Measurements from ENCODE around the gene MAK.
"Not testable (repeated sequence)": the region's sequence is repeated elsewhere in the genome, so short reads cannot be mapped to it uniquely, and the experiment has no call there.

Gene MAK, protein sequence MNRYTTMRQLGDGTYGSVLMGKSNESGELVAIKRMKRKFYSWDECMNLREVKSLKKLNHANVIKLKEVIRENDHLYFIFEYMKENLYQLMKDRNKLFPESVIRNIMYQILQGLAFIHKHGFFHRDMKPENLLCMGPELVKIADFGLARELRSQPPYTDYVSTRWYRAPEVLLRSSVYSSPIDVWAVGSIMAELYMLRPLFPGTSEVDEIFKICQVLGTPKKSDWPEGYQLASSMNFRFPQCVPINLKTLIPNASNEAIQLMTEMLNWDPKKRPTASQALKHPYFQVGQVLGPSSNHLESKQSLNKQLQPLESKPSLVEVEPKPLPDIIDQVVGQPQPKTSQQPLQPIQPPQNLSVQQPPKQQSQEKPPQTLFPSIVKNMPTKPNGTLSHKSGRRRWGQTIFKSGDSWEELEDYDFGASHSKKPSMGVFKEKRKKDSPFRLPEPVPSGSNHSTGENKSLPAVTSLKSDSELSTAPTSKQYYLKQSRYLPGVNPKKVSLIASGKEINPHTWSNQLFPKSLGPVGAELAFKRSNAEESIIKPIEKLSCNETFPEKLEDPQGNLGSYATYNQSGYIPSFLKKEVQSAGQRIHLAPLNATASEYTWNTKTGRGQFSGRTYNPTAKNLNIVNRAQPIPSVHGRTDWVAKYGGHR

DNA sequence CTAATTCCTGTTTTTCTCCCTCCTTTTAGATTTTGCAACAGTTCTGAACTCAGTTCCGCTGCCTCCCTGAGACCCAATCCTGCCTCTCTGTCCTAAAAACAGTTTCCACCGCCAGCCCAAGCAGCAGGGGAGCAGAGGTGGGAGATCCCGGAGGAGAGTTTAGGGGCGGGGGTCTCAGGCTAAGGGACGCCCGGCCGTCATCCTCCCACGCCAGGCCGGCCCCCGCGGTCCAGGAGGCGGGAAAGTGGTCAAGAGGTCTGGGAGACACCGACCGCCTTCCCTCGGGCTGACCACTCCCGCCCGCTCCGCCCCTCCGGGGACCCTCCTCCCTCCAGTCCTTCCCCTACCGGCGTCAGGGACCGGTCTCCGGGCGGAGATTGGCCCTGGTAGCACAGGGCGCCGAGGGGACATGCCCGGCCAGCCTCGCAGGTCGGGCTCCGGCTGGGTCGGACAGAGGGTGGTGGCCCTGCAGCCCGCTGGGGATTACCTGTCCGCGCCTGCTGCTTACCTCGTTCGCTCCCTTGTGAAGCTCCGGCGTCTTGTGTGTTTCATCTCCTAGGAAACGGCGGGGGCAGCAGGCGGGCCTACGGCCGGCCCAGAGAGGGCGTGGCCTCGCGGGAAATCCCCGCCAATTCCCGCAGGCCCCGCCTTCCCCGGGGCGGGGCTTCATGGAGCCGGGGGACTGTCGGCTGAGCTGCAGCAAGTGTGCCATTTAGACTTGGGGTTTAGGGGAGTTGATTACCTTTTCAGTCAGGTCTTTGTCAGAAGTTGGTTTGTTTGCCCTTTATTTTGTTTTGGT, at the start of gene MAK:
MAK (minus strand) TSS at position 545 of the 799 bp plus-strand sequence. CDS start 7,891 bp downstream, outside the sequence.
- no peaks in the 10 kb centered on the region for H3K27me3 ChIP-seq (ENCODE audit: insufficient read depth, low read length)
- H3K36me3 ChIP-seq (ENCODE audit: insufficient read depth, low read length) = no peaks in the 10 kb centered on the region
- H3K4me1 ChIP-seq (ENCODE audit: insufficient read depth, low read length) = peaks cover 14% of the 10 kb centered on the region
- H3K4me3 ChIP-seq (ENCODE audit: low read length) = peak within 1 kb of the TSS; percentile 85
- peak within 1 kb of the TSS; percentile 99 for H2AFZ ChIP-seq (ENCODE audit: low read depth, low read length)
- H3K9me3 ChIP-seq (ENCODE audit: low read length) = no peaks in the 10 kb centered on the region

DNA sequence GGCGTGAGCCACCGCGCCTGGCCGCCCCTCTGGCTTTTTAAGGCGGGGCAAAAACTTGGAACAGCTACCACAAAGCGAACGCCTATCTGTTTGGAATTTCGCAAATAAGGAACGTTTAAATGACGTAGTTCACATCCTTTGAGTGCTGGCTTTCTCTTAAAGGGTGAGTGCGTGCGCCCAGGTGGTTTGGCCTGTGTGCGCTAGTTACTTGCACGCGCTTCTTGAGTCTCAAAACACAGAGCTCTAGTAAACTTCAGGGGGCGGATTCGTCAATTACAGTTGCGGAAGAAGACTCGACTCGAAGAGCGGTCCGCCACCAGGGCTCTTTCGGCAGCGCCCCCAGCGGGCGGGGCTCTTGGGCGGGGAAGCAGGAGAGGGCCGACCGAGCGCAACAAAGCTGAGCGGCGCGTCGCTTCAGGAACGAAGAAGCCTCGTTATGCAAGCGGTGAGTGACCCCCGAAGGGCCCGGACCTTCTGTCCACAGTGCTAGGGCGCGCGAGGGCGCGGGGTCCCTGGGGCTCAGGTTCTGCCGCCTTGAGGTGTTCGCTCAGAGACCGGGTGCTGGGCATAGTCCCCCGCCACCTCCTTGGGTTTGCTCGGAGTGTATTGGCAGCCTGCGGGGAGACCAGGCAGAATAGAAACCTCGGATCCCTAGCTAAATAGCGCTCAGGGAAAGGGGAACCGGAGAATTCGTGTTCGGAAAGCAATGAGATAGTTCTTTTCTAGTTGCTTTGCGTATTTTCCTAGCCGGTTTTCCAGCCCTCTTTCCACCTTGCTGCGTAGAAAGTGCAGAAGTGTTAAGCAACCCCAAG, 48.6 kb upstream of the MAK start, which contains the start of gene SYCP2L:
SYCP2L (plus strand) TSS at position 362 of the 812 bp plus-strand sequence; CDS start at position 437, 75 bp downstream.
- peaks cover 9% of the 10 kb centered on the region for H3K4me1 ChIP-seq (ENCODE audit: insufficient read depth, low read length)
- H3K9me3 ChIP-seq (ENCODE audit: low read length) = peaks cover 6% of the 10 kb centered on the region
- peaks cover 30% of the 10 kb centered on the region for H3K27me3 ChIP-seq (ENCODE audit: insufficient read depth, low read length)
- H3K36me3 ChIP-seq (ENCODE audit: insufficient read depth, low read length) = no peaks in the 10 kb centered on the region
- H2AFZ ChIP-seq (ENCODE audit: low read depth, low read length) = peak within 1 kb of the TSS; percentile 57
- peak within 1 kb of the TSS; percentile 63 for H3K4me3 ChIP-seq (ENCODE audit: low read length)

DNA sequence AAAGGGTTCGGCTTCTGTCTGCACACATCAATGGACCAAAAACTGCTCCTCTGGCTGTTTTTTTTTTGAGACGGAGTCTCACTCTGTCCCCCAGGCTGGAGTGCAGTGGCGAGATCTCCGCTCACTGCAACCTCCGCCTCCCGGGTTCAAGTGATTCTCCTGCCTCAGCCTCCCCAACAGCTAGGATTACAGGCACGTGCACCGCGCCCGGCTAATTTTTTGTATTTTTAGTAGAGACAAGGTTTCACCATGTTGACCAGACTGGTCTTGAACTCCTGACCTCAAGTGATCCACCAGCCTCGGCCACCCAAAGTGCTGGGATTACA, 48.0 kb upstream of the MAK start:
- Histone ChIP-seq H3K4me3 (ENCODE audit: low read length) (peak overlapping the region; percentile 63), H2AFZ (ENCODE audit: low read depth, low read length) (peak overlapping the region; percentile 57), H3K27me3 (ENCODE audit: insufficient read depth, low read length) (peaks cover 36% of the 10 kb centered on the region)
- not testable (repeated sequence) for H3K9me3 ChIP-seq (ENCODE audit: low read length); H3K4me1 ChIP-seq (ENCODE audit: insufficient read depth, low read length); H3K36me3 ChIP-seq (ENCODE audit: insufficient read depth, low read length)

DNA sequence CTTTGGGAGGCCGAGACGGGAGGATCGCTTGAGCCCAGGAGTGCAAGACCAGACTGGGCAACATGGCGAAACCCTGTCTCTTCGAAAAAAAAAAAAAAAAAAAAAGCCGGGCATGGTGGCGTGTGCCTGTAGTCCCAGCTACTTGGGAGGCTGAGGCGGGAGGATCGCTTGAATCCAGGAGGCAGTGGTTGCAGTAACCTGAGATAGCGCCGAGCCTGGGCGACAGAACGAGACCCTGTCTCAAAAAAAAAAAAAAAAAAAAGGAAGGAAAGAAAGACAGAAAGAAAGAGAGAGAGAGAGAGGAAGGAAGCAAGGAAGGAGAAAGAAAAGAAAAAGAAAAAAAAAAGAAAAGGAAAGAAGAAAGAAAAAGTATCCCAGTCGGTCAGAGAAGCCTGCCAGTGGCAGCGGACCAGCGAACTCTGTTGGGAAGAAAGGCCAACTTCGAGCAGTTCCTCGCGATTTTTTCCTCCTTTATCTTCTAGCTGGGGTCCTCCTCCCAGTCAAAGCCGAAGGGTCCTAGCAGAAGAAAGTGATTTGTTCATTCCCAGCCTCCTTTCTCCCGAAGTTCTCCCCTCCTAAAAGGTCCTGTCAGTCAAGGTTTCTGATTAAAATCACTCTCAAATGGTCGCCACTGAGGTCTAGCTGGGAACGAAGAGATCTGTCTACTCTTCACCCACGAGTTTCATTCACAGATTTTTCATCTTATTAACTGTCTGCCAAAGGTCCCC, 46.1 kb upstream of the MAK start:
- peaks cover 54% of the 10 kb centered on the region for H3K27me3 ChIP-seq (ENCODE audit: insufficient read depth, low read length)
- H3K4me1 ChIP-seq (ENCODE audit: insufficient read depth, low read length) = peaks cover 9% of the 10 kb centered on the region
- H3K36me3 ChIP-seq (ENCODE audit: insufficient read depth, low read length) = no peaks in the 10 kb centered on the region
- no peak overlapping the region for H3K4me3 ChIP-seq (ENCODE audit: low read length)
- H2AFZ ChIP-seq (ENCODE audit: low read depth, low read length) = no peak overlapping the region
- H3K9me3 ChIP-seq (ENCODE audit: low read length) = peaks cover 6% of the 10 kb centered on the region

DNA sequence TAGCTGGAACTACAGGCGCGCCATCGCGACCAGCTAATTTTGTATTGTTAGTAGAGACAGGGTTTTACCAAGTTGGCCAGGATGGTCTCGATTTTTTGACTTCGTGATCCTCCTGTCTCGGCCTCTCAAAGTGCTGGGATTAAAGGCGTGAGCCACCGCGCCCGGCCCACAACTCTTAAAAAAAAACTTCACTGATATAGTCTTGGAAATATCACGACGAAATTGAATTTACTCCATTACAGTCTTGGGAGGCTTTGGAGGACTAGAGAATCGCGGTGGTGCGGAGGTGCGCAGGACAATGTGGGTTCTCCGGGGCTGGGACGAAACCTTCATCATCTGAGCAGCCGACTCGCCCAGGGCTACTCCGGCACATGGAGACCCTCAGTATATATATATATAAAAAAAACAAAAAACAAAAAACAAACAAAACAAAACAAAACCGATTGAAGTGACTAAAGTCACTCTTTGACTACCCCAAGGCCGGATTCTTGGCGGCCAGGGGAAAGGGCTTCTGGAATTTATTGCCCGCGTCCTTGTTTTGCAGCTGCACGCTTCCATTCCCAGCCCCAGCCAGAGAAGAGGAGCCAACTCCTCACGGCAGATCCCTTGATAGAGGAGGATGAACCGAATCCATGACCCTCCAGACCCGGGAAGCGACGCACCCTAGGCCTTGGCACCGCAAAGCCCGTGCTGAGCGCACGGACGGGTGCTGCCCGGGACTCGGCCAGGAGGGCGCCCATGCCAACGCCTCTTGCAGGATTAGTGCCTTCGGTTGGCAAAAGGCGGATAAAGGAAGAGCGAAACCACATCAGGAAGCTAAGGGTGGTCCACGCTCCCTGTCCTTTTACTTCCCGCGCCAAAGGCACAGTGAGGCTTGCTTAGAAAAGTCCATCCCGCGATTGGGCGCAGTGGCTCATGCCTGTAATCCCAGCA, 45.2 kb upstream of the MAK start:
- peaks cover 9% of the 10 kb centered on the region for H3K4me1 ChIP-seq (ENCODE audit: insufficient read depth, low read length)
- peaks cover 62% of the 10 kb centered on the region for H3K27me3 ChIP-seq (ENCODE audit: insufficient read depth, low read length)
- H3K4me3 ChIP-seq (ENCODE audit: low read length) = no peak overlapping the region
- no peak overlapping the region for H2AFZ ChIP-seq (ENCODE audit: low read depth, low read length)
- no peaks in the 10 kb centered on the region for H3K36me3 ChIP-seq (ENCODE audit: insufficient read depth, low read length)
- H3K9me3 ChIP-seq (ENCODE audit: low read length) = peaks cover 6% of the 10 kb centered on the region

DNA sequence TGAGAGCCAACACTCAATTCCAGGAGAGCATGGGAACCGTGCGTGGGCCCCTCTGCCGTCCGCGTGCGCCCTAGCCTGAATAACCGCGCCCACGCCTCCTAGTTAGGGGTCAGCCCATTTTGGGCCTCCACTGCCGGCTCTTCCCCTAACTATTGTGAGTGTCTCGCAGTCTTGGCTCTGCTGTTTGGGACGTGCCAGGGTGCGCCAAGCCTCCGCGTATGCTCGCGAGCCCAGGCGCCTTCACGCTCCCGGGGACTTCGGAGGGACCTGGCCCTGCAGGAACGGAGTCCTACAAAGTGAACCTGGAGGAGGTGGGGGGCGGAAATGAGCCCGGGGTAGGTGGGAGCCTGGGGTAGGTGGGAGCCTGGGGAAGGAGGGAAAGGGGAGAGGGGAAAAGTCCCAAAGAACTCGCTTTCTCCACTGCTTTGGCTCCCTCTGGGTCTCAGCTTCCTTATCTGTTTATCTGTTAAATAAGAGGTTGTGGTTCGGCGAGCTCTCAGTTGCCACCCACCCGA, 44.4 kb upstream of the MAK start:
- H3K27me3 ChIP-seq (ENCODE audit: insufficient read depth, low read length) = peaks cover 64% of the 10 kb centered on the region

DNA sequence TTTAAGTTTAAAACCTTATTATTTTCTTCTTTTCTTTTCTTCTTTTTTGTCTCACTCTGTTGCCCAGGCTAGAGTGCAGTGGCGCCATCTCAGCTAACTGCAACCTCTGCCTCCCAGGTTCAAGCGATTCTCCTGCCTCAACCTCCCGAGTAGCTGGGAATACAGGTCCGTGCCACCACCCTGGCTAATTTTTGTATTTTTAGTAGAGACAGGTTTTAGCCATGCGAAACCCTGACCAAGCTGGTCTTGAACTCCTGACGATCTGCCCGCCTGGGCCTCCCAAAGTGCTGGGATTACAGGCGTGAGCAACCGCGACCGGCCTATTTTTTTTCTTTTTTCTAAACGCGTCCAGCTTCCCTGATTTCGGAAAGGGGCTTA, 43.9 kb upstream of the MAK start:
- H3K4me1 ChIP-seq (ENCODE audit: insufficient read depth, low read length); H2AFZ ChIP-seq (ENCODE audit: low read depth, low read length); H3K36me3 ChIP-seq (ENCODE audit: insufficient read depth, low read length); H3K4me3 ChIP-seq (ENCODE audit: low read length); H3K9me3 ChIP-seq (ENCODE audit: low read length): not testable (repeated sequence)
- peaks cover 65% of the 10 kb centered on the region for H3K27me3 ChIP-seq (ENCODE audit: insufficient read depth, low read length)

More for the DNA sequence above, 44.4 kb upstream of the MAK start:
- Histone ChIP-seq H3K9me3 (ENCODE audit: low read length) (peaks cover 6% of the 10 kb centered on the region), H3K4me3 (ENCODE audit: low read length) (no peak overlapping the region), H3K36me3 (ENCODE audit: insufficient read depth, low read length) (no peaks in the 10 kb centered on the region), H2AFZ (ENCODE audit: low read depth, low read length) (no peak overlapping the region), H3K4me1 (ENCODE audit: insufficient read depth, low read length) (peaks cover 9% of the 10 kb centered on the region)

DNA sequence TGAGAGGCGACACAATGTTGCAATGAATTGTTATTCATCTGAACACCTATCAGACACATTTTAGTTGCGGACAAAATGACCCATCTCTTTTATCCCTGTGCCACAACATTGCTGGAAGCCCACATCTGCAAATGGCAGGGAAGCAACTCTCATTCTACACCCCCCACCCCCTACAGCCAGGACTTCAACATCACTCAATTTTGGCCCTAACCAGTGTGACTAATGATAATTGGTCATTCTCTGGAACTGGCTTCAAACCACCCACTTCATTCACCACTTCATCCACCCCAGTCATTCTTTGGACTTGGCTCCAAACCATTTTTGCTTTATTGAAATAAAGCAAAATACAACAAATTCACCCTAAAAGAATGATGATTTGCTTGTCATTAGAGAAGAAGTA, 42.0 kb upstream of the MAK start:
- peaks cover 9% of the 10 kb centered on the region for H3K4me1 ChIP-seq (ENCODE audit: insufficient read depth, low read length)
- peaks cover 6% of the 10 kb centered on the region for H3K9me3 ChIP-seq (ENCODE audit: low read length)
- H3K36me3 ChIP-seq (ENCODE audit: insufficient read depth, low read length) = no peaks in the 10 kb centered on the region
- no peak overlapping the region for H3K4me3 ChIP-seq (ENCODE audit: low read length)
- H2AFZ ChIP-seq (ENCODE audit: low read depth, low read length) = no peak overlapping the region
- peaks cover 68% of the 10 kb centered on the region for H3K27me3 ChIP-seq (ENCODE audit: insufficient read depth, low read length)

DNA sequence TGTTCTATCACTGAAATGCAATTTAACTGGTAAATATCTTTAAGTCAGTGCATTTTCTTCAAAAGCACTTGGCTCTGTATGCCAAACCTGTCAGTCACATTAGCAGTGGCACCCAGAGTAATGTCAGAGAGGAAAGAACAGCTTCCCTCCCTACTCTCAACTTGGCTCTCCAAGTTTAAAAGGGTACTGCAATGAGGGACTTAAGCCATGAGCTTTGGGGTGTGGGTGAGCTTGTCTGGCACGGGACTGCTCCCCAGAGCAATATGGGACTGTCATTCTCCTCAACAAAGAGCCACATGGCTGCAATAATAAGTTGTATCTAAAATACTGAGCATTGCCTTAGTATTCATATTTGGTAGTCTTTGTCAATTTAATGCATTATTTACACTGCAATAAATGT, 39.5 kb upstream of the MAK start:
- Histone ChIP-seq H3K4me1 (ENCODE audit: insufficient read depth, low read length) (peaks cover 6% of the 10 kb centered on the region), H3K9me3 (ENCODE audit: low read length) (peaks cover 2% of the 10 kb centered on the region), H2AFZ (ENCODE audit: low read depth, low read length) (no peak overlapping the region), H3K27me3 (ENCODE audit: insufficient read depth, low read length) (peaks cover 47% of the 10 kb centered on the region), H3K36me3 (ENCODE audit: insufficient read depth, low read length) (no peaks in the 10 kb centered on the region), H3K4me3 (ENCODE audit: low read length) (no peak overlapping the region)

DNA sequence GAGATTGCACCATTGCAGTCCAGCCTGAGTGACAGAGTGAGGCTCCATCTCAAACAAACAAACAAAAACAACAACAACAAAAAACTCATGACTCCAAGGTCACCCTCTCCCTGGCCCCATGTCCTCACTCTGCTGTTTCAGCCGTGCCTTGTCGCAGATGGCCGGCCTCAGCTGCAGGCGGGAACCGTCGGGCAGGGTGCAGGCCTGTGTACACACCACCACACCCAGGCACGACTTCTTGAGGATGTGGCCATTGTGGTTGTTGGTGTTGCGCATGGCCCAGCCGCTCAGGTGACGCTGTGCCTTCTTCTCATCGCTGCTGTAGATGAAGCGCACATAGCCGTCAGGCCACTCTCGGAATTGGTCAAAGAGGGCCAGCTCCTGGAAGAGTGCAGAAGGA, 38.7 kb upstream of the MAK start:
- Histone ChIP-seq H3K27me3 (ENCODE audit: insufficient read depth, low read length) (peaks cover 39% of the 10 kb centered on the region), H3K36me3 (ENCODE audit: insufficient read depth, low read length) (no peaks in the 10 kb centered on the region), H3K4me3 (ENCODE audit: low read length) (no peak overlapping the region), H3K9me3 (ENCODE audit: low read length) (peaks cover 2% of the 10 kb centered on the region), H2AFZ (ENCODE audit: low read depth, low read length) (no peak overlapping the region), H3K4me1 (ENCODE audit: insufficient read depth, low read length) (no peaks in the 10 kb centered on the region)

DNA sequence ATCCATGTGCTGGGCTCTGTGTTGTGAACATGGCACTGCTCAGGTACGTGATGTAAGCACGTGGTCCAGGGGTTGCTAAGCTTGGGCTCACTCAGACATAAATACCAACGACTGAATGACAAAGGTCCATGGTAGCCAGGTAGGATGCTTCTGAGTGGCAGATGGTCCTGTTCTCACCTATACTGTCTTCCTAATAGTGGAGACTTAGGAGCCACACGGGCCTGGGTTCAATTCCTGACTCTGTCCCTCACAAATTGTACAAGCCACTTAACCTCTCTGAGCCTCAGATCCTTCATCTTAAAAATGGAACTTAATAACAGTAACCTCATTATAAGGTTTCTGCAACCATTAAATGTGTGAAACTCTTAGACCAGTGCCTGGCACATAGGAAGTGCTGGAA, 36.7 kb upstream of the MAK start:
- H2AFZ ChIP-seq (ENCODE audit: low read depth, low read length) = no peak overlapping the region
- no peaks in the 10 kb centered on the region for H3K36me3 ChIP-seq (ENCODE audit: insufficient read depth, low read length)
- H3K9me3 ChIP-seq (ENCODE audit: low read length) = no peaks in the 10 kb centered on the region
- H3K4me3 ChIP-seq (ENCODE audit: low read length) = no peak overlapping the region
- no peaks in the 10 kb centered on the region for H3K4me1 ChIP-seq (ENCODE audit: insufficient read depth, low read length)
- H3K27me3 ChIP-seq (ENCODE audit: insufficient read depth, low read length) = peaks cover 19% of the 10 kb centered on the region

Measured in neuron (in vitro differentiated cells).